Right lung (tissue), 5 donors: ENCODE data around the gene BRD4. TPM values are rescaled to one million over a fixed set of nuclear protein-coding genes. Genes with fewer than 3 reads are reported as not detected.

Source experiments
- DNase-seq, 2 donors: peaks; one replicate each; pipeline ENCODE4 v3.0.0-alpha.2; 2013
- polyA plus RNA-seq, 5 donors: library from polyadenylated mRNA; unstranded; fragments of 120-200 nt; gene quantifications; one replicate each; pipeline versions ENCODE4 v1.2.1 to v1.2.3, GENCODE V29; 2013; ENCODE audit warnings: inconsistent platforms in 1 of 5, low replicate concordance in 1 of 5; ENCODE audit not compliant: insufficient read length in 5 of 5, insufficient read depth in 1 of 5

The BRD4 gene
- polyA plus RNA-seq, 5 donors: 39.1 to 58.0 (median 45.6) TPM

GRCh38 chr19:15266683-15267082 is 65.7 kb downstream of the BRD4 start:
- DNase-seq: no peak

- DNase-seq: peak; percentile 89 to 91
These were observed 66.5 kb downstream of the BRD4 start for GRCh38 chr19:15265850-15266248.

GRCh38 chr19:15265214-15265849 is 67.0 kb downstream of the BRD4 start:
- no peak for DNase-seq

GRCh38 chr19:15264933-15265206 is 67.5 kb downstream of the BRD4 start:
- DNase-seq: no peak

- peak in 1 of 2 donors; percentile 45 for DNase-seq
These were observed 68.0 kb downstream of the BRD4 start for GRCh38 chr19:15264061-15264932.

- DNase-seq: no peak
These were observed 68.9 kb downstream of the BRD4 start for GRCh38 chr19:15263361-15263985.

GRCh38 chr19:15262011-15262410 is 70.3 kb downstream of the BRD4 start:
- DNase-seq: no peak

GRCh38 chr19:15260939-15261338 is 71.4 kb downstream of the BRD4 start:
- no peak for DNase-seq

GRCh38 chr19:15259907-15260306 is 72.4 kb downstream of the BRD4 start:
- no peak for DNase-seq

- DNase-seq: no peak
These were observed 74.6 kb downstream of the BRD4 start for GRCh38 chr19:15257782-15258181.

GRCh38 chr19:15256708-15257331 is 75.5 kb downstream of the BRD4 start:
- DNase-seq: no peak

GRCh38 chr19:15255359-15255990 is 76.9 kb downstream of the BRD4 start:
- no peak for DNase-seq

- no peak for DNase-seq
These were observed 77.8 kb downstream of the BRD4 start for GRCh38 chr19:15254547-15254946.

- DNase-seq: no peak
These were observed 78.8 kb downstream of the BRD4 start for GRCh38 chr19:15253513-15253912.

- DNase-seq: no peak
These were observed 79.3 kb downstream of the BRD4 start for GRCh38 chr19:15253061-15253460.

GRCh38 chr19:15252398-15253018 is 79.8 kb downstream of the BRD4 start:
- no peak for DNase-seq

GRCh38 chr19:15251749-15252397 is 80.5 kb downstream of the BRD4 start:
- peak; percentile 88 to 92 for DNase-seq

GRCh38 chr19:15251010-15251748 is 81.2 kb downstream of the BRD4 start:
- DNase-seq: no peak

- DNase-seq: no peak
These were observed 81.7 kb downstream of the BRD4 start for GRCh38 chr19:15250640-15250993.

GRCh38 chr19:15249972-15250639 is 82.2 kb downstream of the BRD4 start:
- peak in 1 of 2 donors; percentile 45 for DNase-seq
